Measurements from ENCODE around the gene SARDH. TPM values are rescaled to one million over a fixed set of nuclear protein-coding genes. Genes with fewer than 3 reads are reported as not detected.

The SARDH gene
- polyA plus RNA-seq, 1 donor = 5.6 TPM

DNA sequence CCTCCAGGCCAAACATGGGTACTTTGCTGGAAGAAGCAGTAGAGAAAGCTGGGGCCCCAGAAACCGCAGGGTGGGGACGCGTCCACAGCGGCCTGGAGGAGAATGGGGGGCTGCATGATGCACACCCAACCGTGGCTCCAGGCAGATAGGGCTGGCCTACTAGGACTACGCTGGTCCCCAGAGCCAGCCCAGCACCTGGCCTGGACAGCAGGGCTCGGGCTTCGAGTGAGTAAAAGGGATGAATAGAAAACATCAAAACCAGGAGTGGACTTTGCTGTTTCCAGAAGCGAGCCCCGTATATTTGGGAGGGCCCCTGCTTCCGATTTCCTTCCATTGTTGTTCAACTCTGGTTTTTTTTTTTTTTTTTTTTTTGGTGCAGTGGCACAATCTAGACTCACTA, 71.3 kb downstream of the SARDH start:
- DNase-seq = no peak

- DNase-seq = no peak
Observed at GRCh38 chr9:133666387-133666786, 71.8 kb downstream of the SARDH start.

DNA sequence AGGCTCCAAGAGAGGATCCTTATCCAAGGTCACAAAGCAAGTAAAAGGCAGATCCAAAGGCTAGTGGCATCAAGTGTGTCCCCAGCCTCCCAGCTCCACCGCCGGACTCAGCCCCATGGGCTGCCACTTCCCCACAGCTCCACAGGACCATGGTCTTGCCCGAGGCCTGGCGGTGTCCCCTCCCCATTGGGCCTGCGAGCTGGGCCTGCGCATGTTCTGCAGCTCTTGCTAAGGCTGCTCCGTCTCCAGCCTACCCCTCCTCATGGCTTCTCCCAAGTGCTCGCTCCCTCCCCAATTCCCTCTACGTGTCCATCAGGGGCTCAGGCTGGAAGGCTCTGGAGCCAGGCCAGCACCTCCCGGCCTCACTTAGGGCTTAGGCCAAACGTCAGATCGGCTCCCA, 72.6 kb downstream of the SARDH start:
- no peak for DNase-seq

- DNase-seq = no peak
Observed at GRCh38 chr9:133665096-133665495, 73.1 kb downstream of the SARDH start.

DNA sequence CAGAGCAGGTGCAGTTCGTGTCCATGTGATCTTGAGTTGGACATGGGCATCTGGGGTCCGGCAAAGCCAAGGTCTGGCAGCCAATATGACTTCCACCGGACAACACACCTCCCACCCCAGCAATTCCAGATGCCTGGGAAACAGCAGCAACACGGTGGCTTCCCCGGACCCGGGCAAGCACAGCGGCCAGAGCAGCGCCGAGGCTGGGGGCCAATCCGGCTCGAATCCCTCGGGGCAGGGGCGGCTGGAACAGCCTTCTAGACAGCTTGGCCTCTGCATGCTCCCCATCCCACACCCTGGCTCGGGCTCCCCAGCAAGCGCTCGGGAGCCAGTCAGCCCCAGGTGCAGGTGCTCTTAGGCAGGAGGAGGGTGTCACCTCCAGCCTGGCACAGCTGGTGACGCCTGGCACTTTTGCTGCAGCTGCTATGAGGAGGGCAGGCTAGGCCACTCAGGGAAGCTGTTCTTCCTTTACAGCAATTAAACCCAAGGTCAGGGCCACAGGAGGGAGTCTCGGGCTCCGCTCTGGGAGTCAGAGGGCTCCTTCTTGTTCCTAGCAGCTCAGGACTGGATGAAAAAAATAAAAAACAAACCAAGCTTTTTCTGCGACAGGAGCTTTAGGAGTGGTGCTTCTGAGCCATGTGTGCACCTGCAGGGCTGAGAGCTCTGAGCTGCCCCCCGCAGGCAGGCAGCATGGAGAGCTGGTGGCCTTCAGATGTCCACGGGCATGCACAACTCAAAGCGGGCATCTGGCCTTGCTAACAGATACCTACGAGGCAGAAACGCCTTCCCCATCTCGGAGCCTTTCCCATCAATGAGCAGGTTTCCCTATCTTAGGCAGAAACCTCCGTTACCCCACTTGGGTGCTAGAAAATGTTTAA, 73.7 kb downstream of the SARDH start:
- DNase-seq = no peak

DNA sequence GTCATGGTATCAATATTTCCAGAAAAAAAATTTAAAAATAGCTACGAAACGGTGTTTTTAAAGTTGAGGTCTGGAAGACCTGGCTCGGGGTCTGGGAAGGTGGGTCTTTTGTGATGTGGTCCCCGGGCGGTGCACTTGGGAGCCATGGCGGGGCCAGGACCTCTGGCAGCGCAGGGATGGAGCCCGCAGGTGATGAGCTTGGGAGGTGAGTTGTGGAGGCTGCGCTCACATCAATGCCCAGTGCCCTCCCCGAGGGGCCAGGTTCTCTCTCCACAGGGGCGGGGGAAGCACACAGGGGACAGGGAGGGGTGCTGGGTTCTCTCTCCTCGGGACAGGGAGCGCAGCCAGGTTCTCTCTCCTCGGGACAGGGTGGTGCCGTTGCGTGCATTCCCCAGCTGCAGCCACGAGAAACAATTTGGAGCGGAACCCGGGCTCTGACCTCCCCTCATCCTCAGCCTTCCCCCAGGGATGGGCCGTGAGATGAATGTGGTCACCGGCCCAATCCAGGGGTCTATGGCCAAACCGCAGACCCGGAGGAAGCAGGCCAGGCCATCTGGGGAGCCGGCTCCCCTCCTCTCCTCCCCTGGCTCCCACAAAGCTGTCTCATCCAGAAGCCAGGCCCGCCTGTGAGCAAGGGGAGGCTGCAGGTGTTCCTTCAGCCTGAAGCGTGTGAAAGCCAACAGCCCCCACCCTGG, 76.2 kb downstream of the SARDH start:
- no peak for DNase-seq

DNA sequence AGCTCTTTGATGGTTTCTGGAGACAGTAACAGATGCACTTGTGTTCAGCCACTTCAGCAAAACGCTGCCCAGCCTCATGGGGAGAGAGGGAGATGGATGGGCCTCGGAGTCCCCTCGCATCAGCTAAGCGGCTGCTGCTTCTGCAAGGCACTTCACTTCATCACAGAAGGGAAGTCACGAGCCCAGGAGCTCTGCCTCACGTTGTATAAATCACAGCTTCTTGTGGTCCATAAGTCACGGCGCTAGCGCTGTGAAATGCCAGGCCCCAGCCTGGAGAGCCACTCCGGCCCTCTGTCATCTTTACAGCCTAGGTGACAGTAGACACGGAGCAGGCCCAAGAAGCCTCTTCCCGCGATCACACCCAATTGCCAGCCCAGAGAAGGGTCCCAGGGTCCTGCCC, 78.6 kb downstream of the SARDH start:
- no peak for DNase-seq

- DNase-seq = no peak
Observed at GRCh38 chr9:133658442-133659431, 79.4 kb downstream of the SARDH start.

DNA sequence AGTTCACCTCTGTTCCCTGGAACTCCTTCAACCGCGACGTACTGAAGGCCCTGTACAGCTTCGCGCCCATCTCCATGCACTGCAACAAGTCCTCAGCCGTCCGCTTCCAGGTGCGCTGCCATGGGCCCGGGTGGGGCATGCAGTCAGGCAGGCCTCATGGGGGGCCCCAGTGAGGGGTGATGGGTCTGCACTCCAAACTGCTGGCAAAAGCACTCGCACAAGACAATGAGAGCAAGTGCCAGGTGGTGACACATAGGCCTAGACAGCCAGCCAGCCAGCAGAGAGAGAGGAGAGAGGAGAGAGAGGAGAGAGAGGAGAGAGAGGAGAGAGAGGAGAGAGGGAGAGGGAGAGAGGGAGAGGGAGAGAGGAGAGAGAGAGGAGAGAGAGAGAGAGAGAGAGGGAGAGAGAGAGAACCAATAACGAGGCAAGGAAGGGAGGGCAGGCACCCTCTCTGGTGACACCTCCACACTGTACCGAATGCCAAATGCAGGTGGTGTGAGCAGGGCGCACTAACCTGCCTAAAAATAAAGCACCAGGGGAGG, 81.0 kb downstream of the SARDH start:
- no peak for DNase-seq

GRCh38 chr9:133656211-133657119, 81.7 kb downstream of the SARDH start:
- DNase-seq = no peak

GRCh38 chr9:133655701-133656100, 82.5 kb downstream of the SARDH start:
- DNase-seq = no peak

GRCh38 chr9:133654736-133655657, 83.2 kb downstream of the SARDH start:
- DNase-seq = no peak

DNA sequence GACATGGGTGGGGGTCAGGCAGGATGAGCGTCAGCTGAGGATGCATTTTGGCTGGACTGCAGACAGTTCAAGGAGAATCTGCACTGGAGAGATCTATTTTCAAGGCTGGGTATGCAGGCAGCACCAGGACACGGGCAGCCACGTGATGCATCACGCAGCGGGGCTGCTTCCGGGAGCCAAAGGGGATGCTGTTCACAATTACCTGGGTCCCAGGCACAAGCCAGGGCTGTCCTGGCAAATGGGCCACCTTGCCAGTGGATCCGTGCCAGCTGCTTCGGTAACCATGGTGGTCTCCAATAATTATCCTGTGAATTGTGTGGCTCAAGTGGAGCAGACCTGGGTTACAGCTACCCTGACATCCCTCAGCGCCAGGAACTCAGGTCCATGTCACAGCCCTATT, 84.5 kb downstream of the SARDH start:
- DNase-seq = no peak

- no peak for DNase-seq
Observed at GRCh38 chr9:133650026-133650425, 88.1 kb downstream of the SARDH start.

- DNase-seq = no peak
Observed at GRCh38 chr9:133649194-133649593, 89.0 kb downstream of the SARDH start.

DNA sequence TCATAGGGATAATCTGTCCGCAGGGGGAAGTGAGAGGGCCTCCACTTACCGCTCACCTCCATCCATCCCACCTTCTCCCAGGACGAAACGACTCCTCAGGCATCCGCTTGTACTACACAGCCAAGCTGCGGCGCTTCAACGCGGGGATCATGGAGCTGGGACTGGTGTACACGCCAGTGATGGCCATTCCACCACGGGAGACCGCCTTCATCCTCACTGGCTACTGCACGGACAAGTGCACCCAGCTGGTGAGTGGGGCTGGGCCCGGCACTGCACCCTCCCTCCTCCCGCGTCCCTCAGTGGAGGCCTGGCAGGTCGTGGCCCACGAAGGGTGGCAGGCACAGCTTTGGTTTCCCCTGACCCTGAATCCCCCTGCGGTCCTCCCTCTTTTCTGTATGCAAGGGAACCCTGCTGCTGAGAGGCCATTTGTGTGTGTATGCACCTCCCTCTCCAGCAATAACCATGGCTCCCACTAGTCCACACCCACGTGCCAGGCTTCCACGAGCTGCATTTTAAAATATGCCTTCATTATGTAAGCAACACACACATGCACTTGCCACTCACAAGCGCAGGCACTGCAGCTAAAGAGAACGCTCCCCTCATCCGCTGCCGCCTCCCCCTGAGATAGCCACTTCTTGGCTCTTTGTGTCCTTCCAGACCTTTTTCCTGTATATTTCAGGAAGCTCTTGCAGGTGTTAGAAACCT, 90.2 kb downstream of the SARDH start:
- DNase-seq = no peak

DNA sequence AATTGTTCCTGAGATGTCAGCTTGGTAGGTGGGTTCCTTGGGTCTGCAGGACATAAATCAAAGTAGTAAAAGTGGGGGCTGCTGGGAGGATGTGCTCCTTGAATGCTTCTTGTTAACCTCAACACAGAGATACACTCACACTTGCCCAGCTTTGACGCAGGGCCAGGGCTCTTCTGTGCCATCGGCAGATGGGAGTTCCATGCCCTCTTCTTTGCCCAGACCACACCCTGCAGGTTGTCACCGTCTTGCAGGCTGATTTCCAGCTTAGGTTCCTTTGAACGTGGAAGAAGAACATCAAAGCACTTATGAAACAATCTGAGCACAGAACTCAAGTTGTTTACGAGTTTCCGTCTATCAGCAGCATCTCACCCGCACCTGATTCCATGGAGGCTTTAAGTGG, 91.0 kb downstream of the SARDH start:
- no peak for DNase-seq

DNA sequence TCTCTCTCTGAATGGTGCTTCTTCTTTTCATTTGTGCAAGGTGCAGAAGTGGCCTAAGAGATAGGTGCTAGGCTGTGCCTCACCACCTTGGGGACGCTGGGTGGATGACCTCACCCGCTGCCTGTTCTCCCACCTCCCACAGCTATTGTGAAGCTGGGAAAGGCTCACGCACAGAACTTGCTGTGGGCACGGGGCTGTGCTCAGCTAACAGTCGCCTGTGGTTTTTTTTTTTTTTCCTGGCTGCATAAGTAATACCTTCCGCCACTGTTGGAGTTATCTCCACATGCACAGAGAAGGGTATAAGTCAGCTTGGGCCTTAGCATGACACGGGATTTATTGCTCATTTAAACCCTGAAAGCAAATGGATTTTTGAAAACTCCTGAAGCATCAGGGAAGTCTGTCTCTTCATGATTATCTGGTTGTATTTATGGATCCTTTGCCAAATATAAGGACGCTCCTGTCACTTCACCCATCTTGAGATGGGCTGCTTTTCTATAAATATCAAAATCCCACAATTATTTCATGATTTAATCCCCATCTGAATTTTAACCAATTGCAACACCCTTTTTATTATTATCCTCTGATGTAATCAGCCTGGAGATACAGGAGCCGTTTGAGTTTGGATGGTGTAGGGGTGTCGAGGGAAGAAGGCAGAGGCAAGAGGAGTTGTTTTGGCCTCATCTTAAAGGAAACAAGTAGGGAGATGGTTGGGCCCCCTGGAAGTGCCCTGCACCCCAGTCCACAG, 93.0 kb downstream of the SARDH start:
- no peak for DNase-seq

Data from hindlimb muscle (tissue), 1 donor.